HUES64 (cell line): Measurements from ENCODE around the gene SLC49A4.

ENCODE experiments used
- H3K27ac ChIP-seq: 2 replicates; pipeline ENCODE4 v1.7.0; 2013; ENCODE audit warnings: low read depth, low read length, inconsistent platforms
- H3K27me3 ChIP-seq: 2 replicates; pipeline ENCODE4 v1.6.1; 2013; ENCODE audit warnings: mild to moderate bottlenecking, low read length; ENCODE audit not compliant: insufficient read depth
- H3K36me3 ChIP-seq: 2 replicates; pipeline ENCODE4 v1.6.1; 2013; ENCODE audit warnings: mild to moderate bottlenecking, low read length; ENCODE audit not compliant: insufficient read depth
- H3K4me1 ChIP-seq: 2 replicates; pipeline ENCODE4 v1.6.1; 2013; ENCODE audit warnings: mild to moderate bottlenecking, low read length, moderate library complexity; ENCODE audit not compliant: insufficient read depth
- H3K4me3 ChIP-seq: 2 replicates; pipeline ENCODE4 v1.5.1; 2013; ENCODE audit warnings: mild to moderate bottlenecking, low read length, moderate library complexity
- H3K9ac ChIP-seq: 2 replicates; pipeline ENCODE4 v1.6.1; 2013; ENCODE audit warnings: mild to moderate bottlenecking, low read depth, low read length
- H3K9me3 ChIP-seq: 2 replicates; pipeline ENCODE4 v1.6.1; 2013; ENCODE audit warnings: low read depth, low read length; ENCODE audit not compliant: insufficient read depth
- WGBS: fragments of 150-250, 120-280 bp; methylation state at CpG from one replicate; pipeline ENCODE4 v1.1.7; 2013; ENCODE audit warnings: missing lambda C conversion rate; 5-methylcytosine and 5-hydroxymethylcytosine counted together

The SLC49A4 gene

GRCh38 chr3:122802323-122802722 is 7.5 kb downstream of the SLC49A4 start:
- 100% methylated on average over 1 of the region's 1 CpG for WGBS
- H3K4me3 ChIP-seq, result no peak overlapping the region
- no peak overlapping the region for H3K27ac ChIP-seq
- no peaks in the 10 kb centered on the region for H3K9me3 ChIP-seq
- H3K36me3 ChIP-seq, result no peaks in the 10 kb centered on the region
- H3K9ac ChIP-seq, result no peak overlapping the region
- no peaks in the 10 kb centered on the region for H3K27me3 ChIP-seq
- H3K4me1 ChIP-seq, result no peaks in the 10 kb centered on the region

DNA sequence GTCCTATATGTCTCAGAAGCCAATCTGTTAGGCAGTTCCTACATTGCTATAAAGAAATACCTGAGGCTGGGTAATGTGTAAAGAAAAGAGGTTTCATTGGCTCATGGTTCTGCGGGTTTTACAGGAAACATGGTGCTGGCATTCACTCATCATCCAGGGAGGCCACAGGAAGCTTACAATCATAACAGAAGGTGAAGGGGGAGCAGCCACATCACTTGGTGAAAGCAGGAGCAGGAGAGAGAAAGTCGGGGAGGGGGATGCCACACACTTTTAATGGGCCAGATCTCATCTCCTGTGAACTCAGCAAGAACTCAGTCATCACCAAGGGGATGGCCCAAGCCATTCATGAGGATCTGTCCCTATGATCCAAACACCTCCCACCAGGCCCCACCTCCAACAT is 9.1 kb downstream of the SLC49A4 start:
- H3K9ac ChIP-seq, result no peak overlapping the region
- 0 out of 2 replicates have a peak, but pooled peaks cover 4% of the 10 kb centered on the region for H3K36me3 ChIP-seq
- H3K4me1 ChIP-seq, result no peaks in the 10 kb centered on the region
- H3K4me3 ChIP-seq, result no peak overlapping the region
- H3K27ac ChIP-seq, result no peak overlapping the region
- H3K27me3 ChIP-seq, result no peaks in the 10 kb centered on the region
- no peaks in the 10 kb centered on the region for H3K9me3 ChIP-seq
- 94% methylated on average over 2 of the region's 2 CpGs for WGBS

- H3K36me3 ChIP-seq, result 0 out of 2 replicates have a peak, but pooled peaks cover 4% of the 10 kb centered on the region
- H3K4me1 ChIP-seq, result no peaks in the 10 kb centered on the region
- H3K27me3 ChIP-seq, result no peaks in the 10 kb centered on the region
- no peaks in the 10 kb centered on the region for H3K9me3 ChIP-seq
- no peak overlapping the region for H3K27ac ChIP-seq
- no peak overlapping the region for H3K9ac ChIP-seq
- H3K4me3 ChIP-seq, result no peak overlapping the region
These were observed 15.9 kb downstream of the SLC49A4 start for GRCh38 chr3:122810734-122811133.

GRCh38 chr3:122816587-122816986 is 21.7 kb downstream of the SLC49A4 start:
- H3K36me3 ChIP-seq, result no peaks in the 10 kb centered on the region

GRCh38 chr3:122824465-122825381 is 29.9 kb downstream of the SLC49A4 start:
- WGBS, result 87% methylated on average over 7 of the region's 7 CpGs
- Histone ChIP-seq H3K4me3 (no peak overlapping the region), H3K4me1 (no peaks in the 10 kb centered on the region), H3K27me3 (no peaks in the 10 kb centered on the region), H3K9me3 (no peaks in the 10 kb centered on the region), H3K36me3 (no peaks in the 10 kb centered on the region), H3K9ac (no peak overlapping the region), H3K27ac (no peak overlapping the region)

More at GRCh38 chr3:122816587-122816986, 21.7 kb downstream of the SLC49A4 start:
- no peaks in the 10 kb centered on the region for H3K9me3 ChIP-seq
- 90% methylated on average over 2 of the region's 2 CpGs for WGBS
- H3K27me3 ChIP-seq, result no peaks in the 10 kb centered on the region
- H3K4me3 ChIP-seq, result no peak overlapping the region
- no peak overlapping the region for H3K27ac ChIP-seq
- H3K4me1 ChIP-seq, result no peaks in the 10 kb centered on the region
- H3K9ac ChIP-seq, result no peak overlapping the region

DNA sequence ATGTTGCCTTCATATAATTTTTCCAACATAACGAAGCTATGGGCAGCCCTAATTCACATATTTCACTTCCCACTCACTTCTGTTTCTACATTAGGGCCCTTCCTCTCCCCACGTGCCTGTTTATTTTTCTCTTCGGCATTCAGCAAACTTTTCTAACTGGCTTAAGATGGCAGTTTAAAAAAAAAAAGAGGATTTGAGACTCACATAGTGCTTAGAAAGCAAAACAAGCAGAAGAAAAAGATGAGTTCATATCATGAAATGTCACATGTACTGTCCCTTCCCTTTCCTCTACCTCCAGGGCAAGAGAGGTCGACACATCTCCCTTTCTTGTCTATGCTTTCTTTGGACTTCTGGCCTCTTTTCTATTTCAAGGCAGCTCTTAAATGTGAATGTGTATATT is 30.6 kb downstream of the SLC49A4 start:
- Histone ChIP-seq H3K4me1 (no peaks in the 10 kb centered on the region), H3K27ac (no peak overlapping the region), H3K4me3 (no peak overlapping the region), H3K27me3 (no peaks in the 10 kb centered on the region), H3K36me3 (no peaks in the 10 kb centered on the region), H3K9ac (no peak overlapping the region), H3K9me3 (no peaks in the 10 kb centered on the region)
- 94% methylated on average over 4 of the region's 4 CpGs for WGBS

DNA sequence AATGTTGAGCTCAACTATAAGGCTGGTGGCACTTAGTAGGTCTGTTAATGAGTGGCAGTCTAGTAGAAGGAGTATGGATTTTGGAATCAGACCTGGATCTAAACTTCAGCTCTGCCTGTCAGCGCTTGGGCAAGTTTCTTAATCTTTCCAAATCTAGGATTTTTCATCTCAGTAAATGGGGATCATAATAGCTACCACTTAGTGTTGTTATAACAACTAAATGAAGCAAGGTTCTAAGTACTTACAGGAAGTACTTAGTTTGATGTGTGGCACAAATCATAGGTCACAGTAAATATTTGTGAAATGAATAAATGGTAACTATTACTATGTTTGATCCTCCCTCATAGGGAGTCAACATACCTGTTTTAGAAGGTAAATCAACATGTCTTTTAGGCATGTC is 31.4 kb downstream of the SLC49A4 start:
- 100% methylated on average over 1 of the region's 1 CpG for WGBS
- Histone ChIP-seq H3K9me3 (no peaks in the 10 kb centered on the region), H3K27ac (no peak overlapping the region), H3K36me3 (no peaks in the 10 kb centered on the region), H3K27me3 (no peaks in the 10 kb centered on the region), H3K4me3 (no peak overlapping the region), H3K9ac (no peak overlapping the region), H3K4me1 (no peaks in the 10 kb centered on the region)

DNA sequence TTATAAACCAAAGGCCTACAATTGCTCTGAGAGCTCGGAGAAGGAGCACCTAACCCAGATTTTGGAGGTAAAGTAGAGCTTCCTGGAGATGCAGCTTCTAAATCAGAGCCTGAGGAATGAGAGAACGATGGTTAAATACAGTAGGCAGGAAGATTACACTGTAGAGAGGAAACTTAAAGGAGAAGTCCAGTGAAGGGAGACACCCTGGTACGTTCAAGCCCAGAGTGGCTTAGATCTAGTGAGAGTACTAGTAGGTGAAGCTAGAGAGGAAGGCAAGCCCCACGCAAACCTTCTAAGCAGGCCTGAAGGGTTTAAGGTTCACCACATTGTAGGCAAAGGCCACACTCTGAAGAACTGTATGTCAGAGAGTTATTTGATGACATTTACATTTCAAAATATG is 33.4 kb downstream of the SLC49A4 start:
- Histone ChIP-seq H3K9me3 (no peaks in the 10 kb centered on the region), H3K9ac (no peak overlapping the region), H3K4me3 (no peak overlapping the region), H3K27me3 (no peaks in the 10 kb centered on the region), H3K36me3 (0 out of 2 replicates have a peak, but pooled peaks cover 2% of the 10 kb centered on the region), H3K27ac (no peak overlapping the region), H3K4me1 (no peaks in the 10 kb centered on the region)
- 90% methylated on average over 4 of the region's 4 CpGs for WGBS

- 92% methylated on average over 2 of the region's 2 CpGs for WGBS
- Histone ChIP-seq H3K27me3 (no peaks in the 10 kb centered on the region), H3K9ac (no peak overlapping the region), H3K27ac (no peak overlapping the region), H3K4me1 (no peaks in the 10 kb centered on the region), H3K4me3 (no peak overlapping the region), H3K9me3 (no peaks in the 10 kb centered on the region), H3K36me3 (peaks cover 9% of the 10 kb centered on the region; the same call in 1 of the 2 replicates)
These were observed 40.7 kb downstream of the SLC49A4 start for GRCh38 chr3:122835590-122835989.

DNA sequence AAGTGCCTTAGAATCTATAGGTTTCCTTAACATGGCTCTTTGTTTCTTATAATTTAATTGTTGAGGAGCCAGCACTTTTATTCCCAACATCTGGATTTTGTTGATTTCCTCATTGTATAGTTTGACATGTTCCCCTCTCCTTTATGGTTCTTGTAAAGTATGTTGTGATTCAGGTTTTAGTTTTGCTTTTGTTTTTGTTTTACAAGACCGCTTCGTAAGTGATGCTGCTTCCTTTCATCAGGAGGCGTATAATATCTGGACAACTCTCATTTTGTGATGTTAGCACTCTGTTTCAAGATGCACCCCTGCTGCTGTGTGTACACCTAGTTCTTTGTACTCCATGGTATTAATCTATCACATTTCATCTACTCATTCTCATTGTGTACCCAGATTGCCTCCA is 48.7 kb downstream of the SLC49A4 start:
- Histone ChIP-seq H3K36me3 (no peaks in the 10 kb centered on the region), H3K27me3 (no peaks in the 10 kb centered on the region), H3K4me1 (no peaks in the 10 kb centered on the region), H3K4me3 (no peak overlapping the region), H3K27ac (no peak overlapping the region), H3K9ac (no peak overlapping the region), H3K9me3 (no peaks in the 10 kb centered on the region)
- WGBS, result 67% methylated on average over 3 of the region's 3 CpGs

- WGBS, result no CpG with 5 or more reads among the region's 1 CpG
- no peak overlapping the region for H3K27ac ChIP-seq
These were observed 62.1 kb downstream of the SLC49A4 start for GRCh38 chr3:122857019-122857418.

More at GRCh38 chr3:122857019-122857418, 62.1 kb downstream of the SLC49A4 start:
- Histone ChIP-seq H3K9ac (no peak overlapping the region), H3K4me3 (no peak overlapping the region), H3K36me3 (no peaks in the 10 kb centered on the region), H3K9me3 (no peaks in the 10 kb centered on the region), H3K4me1 (no peaks in the 10 kb centered on the region), H3K27me3 (no peaks in the 10 kb centered on the region)
